HG03520 (cell line): ENCODE measurements around the gene IL3RA.
"Not testable (repeated sequence)": the region's sequence is repeated elsewhere in the genome, so short reads cannot be mapped to it uniquely, and the experiment has no call there.

Experiments used
- ATAC-seq: cut with Tn5 transposase; IDR thresholded peaks from one replicate; pipeline ENCODE4 v1.9.1; 2021; ENCODE audit warnings: mild to moderate bottlenecking, moderate library complexity; ENCODE audit not compliant: unreplicated experiment

Gene IL3RA

DNA sequence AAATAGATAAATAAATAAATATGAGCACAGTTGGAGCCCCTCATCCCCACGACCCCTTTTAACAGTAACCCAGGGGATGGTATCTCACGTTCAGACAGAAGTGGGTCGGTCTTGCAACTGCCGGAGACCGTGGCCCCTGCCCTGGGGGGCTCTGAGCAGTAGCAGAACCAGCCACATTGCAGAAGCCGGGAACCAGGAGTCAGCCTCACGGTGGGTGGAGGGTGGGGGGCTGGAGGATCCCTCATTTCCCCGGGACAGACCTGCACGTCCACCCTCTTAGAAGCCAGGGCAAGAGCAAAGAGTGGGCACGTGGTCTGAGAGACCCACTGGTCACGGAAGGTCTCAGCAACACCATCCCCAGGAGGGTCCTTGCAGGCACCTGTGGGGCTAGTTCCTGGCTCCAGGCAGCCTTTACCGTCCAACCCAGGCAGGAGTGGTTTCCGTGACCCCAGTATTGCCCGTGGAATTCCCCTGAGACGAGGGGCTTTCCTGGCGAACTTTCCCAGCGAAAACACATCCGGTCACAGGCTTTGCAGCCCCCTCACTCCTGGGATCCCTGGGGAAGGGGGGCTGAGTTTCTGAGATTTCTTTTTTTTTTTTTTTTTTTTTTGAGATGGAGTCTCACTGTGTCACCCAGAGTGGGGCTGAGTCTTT is 8.8 kb upstream of the IL3RA start:
- no peak for ATAC-seq

DNA sequence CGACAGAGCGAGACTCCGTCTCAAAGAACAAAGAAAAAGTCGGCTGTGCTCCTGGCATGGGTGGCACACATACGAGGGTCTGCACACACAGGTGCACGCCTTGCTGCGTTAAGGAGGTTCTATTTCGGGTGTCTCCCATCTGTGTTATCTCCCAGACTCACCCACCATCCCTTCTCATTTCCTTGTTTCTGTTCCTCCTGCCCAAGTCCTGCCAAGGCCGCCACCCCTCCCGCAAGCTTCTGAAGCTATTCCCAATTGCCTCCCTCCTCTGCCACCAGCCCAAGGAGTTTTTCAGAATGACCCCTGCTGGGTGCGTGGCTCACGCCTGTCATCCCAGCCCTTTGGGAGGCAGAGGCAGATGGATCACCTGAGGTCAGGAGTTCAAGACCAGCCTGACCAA is 6.0 kb upstream of the IL3RA start:
- no peak for ATAC-seq

DNA sequence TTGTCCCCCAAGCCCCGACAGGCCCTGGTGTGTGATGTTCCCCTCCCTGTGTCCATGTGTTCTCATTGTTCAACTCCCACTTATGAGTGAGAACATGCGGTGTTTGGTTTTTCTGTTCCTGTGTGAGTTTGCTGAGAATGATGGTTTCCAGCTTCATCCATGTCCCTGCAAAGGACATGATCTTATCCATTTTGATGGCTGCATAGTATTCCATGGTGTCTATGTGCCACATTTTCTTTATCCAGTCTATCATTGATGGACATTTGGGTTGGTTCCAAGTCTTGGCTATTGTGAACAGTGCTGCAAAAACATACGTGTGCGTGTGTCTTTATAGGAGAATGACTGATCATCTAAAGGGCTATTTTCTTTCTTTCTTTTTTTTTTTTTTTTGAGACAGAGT is 4.2 kb upstream of the IL3RA start:
- ATAC-seq, result not testable (repeated sequence)

DNA sequence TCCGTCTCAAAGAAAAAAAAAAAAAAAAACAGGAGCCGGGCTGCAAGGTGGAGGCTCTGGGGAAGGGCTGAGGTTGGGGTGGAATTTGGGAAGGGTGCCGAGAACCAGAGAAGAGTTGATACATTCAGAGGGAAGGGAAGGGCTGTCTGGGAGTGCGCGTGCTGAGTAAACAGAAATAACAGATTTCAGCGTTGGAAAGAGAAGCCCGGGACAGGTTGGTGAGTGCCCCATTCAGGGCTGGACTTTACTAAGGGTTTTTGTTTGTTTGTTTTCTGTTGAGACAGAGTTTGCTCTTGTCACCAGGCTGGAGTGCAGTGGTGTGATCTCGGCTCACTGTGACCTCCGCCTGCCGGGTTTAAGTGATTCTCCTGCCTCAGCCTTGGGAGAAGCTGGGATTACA is 1.7 kb upstream of the IL3RA start:
- no peak for ATAC-seq

DNA sequence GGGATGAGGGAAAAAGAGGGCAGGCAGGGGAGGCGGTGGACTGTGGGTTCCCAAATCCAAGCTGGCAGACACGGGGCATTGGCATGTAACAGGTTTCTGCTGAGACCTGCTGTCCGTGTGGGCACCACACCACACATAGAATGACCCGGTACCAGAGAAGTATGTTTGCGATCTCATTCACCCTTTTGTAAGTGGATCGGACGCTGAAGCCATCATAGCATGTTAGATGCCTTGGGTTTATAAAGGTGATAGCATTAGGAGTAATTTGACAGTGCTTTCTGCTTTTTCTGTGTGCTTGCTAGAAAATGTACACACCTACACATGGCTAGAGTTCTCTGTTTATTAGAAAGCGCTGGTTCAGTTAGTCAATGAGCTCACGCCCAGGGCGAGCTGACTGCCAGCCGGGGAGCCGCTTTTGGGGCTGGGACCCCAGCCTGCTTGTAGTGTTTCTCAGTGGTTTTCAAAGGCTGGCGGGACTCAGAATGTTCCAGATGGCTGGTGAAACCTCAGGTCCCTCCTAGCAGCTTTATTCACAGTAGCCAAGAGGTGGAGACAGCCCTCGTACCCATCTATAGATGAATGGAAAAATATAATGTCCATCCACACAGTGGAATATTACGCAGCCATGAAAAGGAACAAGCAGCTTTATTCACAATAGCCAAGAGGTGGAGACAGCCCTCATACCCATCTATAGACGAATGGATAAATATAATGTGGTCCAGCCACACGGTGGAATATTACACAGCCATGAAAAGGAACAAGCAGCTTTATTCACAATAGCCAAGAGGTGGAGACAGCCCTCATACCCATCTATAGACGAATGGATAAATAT is 579 bp downstream of the IL3RA start:
- ATAC-seq, result no peak

DNA sequence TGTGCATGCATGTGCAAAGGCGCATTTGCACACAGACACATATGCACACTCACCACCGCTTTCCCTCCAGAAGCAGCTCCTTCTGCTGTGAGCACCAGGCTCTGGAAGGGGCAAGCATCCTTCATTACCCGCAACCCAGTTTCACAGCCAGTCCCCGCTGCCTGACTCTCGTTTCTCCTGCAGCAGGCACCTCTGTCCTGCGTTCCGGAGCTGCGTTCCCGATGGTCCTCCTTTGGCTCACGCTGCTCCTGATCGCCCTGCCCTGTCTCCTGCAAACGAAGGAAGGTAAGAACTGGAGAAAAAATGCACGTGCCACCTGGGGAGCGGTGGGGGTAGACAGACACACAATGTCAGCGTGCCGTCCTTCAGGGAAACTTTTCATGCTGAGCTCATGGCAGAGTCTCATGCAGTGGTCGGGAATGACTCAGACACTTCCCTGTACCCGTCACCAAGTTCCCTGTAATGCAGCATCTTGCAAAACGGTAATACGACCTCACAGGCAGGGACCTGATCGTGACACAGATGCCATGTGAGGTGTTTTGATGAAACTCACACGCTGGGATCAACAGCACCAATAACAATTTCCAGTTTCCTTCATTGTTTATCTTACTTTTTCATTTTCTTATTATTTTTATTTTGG is 5.1 kb downstream of the IL3RA start:
- ATAC-seq, result no peak

DNA sequence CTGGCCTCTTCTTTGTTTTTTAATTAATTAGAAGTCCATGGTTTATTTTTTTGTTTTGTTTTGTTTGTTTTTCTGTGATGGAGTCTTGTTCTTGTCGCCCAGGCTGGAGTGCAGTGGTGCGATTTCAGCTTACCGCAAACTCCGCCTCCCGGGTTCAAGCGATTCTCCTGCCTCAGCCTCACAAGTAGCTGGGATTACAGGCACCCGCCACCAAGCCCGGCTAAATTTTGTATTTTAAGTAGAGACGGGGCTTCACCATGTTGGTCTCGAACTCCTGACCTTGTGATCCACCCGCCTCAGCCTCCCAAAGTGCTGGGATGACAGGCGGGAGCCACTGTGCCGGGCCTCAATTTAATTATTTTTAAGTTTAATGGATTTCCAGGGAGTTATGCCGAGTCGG is 13.0 kb downstream of the IL3RA start:
- ATAC-seq, result not testable (repeated sequence)

DNA sequence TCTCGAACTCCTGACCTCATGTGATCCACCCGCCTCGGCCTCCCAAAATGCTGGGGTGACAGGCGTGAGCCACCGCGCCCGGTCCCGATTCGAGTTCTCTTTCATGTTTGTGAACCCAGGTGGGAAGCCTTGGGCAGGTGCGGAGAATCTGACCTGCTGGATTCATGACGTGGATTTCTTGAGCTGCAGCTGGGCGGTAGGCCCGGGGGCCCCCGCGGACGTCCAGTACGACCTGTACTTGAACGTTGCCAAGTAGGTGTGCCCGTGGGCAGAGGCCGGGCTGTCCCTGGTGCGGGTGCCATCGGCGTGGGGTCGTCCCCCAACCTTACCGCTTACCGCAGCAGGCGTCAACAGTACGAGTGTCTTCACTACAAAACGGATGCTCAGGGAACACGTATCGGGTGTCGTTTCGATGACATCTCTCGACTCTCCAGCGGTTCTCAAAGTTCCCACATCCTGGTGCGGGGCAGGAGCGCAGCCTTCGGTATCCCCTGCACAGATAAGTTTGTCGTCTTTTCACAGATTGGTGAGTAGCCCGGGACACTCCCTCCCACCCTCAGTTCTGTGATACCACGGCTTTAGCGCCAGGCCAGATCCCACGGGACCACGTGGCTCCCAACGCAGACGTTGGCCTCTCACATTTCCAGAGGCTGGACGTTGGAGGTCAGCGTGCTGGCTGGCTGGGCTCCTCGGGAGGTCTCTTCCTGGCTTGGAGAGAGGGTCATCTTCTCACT is 15.6 kb downstream of the IL3RA start:
- ATAC-seq, result no peak

DNA sequence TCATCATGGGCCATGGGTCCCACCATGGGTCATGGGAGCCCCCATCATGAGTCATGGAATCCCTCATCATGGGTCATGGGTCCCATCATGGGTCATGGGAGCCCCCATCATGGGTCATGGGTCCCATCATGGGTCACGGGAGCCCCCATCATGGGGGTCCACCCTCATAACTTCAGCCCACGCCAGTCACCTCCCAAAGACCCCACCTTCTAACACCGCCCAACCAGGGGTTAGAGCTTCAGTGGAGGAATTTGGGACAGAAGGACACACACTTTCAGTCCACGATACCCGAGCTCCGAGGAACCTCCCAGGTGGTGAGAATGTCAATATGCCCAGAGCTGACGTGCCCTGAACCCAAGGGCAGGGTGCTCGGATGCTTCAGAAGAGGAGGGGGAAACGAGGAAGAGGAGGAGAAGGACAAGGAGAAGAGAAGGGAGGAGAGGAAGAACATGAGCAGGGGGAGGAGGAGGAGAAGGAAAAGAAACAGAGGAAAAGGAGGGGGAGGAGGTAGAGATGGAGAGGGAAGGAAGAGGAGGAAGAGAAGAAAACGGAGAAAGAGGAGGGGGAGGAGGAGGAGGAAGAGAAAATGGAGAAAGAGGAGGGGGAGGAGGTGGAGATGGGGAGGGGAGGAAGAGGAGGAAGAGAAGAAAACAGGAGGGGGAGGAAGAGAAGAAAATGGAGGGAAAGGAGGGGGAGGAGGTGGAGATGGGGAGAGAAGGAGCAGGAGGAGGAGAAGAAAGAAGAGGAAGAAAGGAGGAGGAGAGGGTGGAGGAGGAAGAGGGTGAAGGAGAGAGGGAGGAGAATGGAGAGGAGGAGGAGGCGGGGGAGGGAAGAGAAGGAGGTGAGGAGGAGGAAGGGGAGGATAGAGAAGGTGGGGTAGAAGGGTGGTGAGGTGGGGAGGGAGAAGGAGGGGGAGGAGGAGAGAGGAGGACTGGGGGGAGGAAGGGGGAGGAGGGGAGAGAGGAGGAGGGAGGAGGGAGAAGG is 17.7 kb downstream of the IL3RA start:
- no peak for ATAC-seq

DNA sequence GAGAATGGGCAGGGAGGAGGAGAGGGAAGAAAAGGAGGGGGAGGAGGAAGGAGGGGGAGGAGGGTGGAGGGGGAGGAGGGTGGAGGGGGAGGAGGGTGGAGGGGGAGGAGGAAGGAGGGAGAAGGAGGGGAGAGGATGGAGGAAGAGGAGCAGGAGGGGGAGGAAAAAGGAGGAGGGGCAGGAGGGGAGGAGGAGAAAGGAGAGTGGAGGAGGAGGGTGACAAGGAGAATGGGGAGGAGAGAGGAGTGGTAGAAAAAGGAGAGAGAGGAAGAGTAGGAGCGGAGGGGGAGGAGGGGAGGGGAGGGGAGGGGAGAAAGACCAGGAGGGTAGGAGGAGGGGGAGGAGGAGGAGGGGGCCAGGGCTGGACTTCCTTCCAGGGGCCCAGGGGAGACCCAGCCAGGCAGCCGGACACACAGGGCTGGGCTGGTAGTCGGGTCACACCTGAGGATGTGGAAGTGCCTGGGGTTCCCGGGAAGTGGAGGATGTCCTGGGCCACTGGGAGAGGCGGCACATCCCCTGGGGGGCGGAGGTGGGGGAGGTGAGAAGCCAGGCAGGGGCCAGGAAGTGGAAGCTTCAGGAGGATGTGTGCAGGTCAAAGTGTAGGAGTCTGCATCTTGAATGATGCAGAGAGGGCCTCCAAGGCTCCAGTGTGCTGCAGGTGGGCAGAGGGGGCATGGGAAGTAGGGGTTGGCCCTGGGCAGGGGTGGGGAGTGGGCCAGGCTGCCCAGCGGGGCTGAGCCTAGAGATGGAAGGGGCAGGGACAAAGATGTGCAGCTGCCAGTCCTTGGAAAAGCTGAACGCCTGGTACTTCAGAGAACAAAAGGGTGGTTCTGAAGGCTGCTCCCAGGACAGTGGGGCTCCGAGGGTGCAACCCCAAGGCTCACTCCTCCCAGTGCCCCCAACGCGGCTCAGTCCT is 18.8 kb downstream of the IL3RA start:
- ATAC-seq, result no peak

DNA sequence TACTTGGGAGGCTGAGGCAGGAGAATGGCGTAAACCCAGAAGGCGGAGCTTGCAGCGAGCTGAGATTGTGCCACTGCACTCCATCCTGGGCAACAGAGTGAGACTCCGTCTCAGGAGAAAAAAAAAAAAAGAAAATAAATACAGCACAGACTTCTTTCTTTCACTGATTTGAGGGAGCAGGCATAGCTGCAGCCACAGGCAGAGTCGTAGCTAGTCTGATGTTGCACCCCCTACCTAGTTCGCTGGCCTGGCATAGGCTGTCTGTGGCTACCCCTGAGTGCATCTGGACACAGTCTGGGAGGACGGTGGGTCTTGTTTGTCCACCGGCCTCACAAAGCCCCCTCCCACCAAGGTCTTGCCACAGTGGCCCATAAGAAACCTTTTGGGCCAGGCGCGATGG is 21.4 kb downstream of the IL3RA start:
- no peak for ATAC-seq

DNA sequence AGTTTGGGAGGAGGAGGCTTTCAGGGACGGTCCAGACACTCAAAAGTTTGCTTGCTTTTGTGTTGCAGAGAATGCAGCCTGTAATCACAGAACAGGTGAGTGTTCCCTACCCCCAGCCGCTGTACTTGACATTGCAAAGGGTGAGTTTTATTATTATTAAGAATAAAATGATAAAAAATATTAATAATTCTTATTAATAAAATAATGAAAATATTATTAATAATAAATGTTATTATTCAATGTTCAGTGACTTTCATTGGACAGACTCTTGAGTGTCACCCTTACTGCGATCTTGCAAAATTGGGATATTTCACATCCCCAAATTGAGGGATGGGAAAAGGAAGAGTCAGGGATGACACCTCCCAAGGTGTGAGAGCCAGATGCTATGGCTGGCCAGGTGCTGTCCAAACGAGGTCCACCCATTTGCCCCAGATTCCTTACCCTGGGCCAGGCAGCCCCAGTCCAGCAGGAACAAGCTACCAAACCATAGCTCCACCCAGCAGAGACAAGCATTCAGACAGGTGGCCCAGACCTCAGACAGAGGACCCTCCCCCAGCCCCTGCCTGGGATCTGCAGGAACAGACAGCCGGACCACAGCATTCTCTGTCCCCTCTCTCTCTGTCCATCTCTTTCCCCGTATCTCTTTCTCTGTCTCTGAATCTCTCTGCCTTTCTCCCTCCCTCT is 22.4 kb downstream of the IL3RA start:
- ATAC-seq, result no peak

DNA sequence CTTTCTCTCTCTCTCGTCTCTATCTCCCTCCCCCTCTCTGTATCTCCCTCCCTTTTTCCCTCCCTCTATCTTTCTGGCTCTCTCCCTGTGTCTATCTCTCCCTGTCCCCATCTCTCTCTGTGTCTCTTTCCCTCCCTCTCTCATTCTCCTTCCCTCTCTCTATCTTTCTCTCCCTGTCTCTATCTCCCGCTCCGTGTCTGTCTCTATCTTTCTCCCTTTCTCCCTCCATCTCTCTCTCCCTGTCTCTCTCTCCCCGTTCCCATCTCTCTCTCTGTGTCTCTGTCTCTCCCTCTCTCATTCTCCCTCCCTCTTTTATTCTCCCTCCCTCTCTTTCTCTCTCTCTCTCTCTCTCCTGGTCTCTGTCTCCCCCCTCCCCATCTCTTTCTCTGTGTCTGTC is 22.9 kb downstream of the IL3RA start:
- ATAC-seq, result no peak

DNA sequence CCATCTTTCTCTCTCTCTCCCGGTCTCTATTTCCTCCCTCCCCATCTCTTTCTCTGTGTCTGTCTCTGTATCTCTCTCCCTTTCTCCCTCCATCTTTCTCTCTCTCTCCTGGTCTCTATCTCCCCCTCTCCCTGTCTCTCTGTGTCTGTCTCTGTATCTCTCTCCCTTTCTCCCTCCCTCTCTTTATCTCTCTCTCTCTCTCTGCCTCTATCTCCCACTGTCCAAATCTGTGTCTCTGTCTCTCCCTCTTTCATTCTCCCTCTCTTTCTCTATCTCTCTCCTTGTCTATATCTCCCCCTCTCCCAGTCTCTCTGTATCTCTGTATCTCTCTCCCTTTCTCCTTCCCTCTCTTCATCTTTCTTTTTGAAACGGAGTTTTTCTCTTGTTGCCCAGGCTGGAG is 23.6 kb downstream of the IL3RA start:
- ATAC-seq, result no peak

DNA sequence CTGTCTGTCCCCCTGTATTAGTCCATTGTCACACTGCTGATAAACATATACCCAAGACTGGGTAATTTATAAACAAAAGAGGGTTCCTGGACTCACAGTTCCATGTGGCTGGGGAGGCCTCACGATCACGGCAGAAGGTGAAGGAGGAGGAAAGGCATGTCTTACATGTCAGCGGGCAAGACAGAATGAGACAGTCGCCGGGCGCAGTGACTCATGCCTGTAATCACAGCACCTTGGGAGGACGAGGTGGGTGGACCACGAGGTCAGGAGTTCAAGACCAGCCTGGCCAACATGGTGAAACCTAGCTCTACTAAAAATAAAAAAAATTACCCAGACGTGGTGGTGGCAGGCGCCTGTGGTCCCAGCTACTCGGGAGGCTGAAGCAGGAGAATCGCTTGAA is 24.7 kb downstream of the IL3RA start:
- no peak for ATAC-seq

DNA sequence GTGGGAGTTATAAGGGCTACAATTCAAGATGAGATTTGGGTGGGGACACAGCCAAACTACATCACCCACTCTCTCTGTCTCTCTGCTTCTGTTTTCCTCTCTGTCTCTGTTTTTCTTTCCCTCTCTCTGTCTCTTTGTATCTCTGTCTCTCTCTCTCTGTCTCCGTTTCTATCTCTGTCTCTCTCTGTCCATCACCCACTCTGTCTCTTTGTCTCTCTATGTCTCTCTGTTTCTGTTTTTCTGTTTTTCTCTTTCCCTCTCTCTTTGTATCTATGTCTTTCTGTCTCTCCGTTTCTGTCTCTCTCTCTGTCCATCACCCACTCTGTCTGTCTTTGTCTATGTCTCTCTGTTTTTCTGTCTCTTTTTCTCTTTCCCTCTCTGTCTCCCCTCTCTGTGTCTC is 25.3 kb downstream of the IL3RA start:
- ATAC-seq, result no peak

DNA sequence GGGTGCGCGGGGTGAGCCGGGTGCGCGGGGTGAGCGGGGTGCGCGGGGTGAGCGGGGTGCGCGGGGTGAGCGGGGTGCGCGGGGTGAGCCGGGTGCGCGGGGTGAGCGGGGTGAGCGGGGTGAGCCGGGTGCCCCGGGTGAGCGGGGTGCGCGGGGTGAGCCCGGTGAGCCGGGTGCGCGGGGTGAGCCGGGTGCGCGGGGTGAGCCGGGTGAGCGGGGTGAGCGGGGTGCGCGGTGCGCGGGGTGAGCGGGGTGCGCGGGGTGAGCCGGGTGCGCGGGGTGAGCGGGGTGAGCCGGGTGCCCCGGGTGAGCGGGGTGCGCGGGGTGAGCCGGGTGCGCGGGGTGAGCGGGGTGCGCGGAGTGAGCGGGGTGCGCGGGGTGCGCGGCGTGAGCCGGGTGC is 29.8 kb downstream of the IL3RA start:
- not testable (repeated sequence) for ATAC-seq

DNA sequence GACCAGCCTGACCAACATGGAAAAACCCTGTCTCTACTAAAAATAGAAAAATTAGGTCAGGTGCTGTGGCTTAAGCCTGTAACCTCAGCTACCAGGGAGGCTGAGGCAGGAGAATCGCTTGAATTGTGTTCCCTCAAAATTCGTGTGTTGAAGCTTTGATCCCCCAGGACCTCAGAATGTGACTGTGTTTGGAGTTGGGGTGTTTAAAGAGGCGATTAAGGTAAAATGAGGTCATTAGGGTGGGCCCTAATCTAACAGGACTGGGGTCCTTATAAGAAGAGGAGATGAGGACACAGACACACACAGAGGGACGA is 31.8 kb downstream of the IL3RA start:
- no peak for ATAC-seq

DNA sequence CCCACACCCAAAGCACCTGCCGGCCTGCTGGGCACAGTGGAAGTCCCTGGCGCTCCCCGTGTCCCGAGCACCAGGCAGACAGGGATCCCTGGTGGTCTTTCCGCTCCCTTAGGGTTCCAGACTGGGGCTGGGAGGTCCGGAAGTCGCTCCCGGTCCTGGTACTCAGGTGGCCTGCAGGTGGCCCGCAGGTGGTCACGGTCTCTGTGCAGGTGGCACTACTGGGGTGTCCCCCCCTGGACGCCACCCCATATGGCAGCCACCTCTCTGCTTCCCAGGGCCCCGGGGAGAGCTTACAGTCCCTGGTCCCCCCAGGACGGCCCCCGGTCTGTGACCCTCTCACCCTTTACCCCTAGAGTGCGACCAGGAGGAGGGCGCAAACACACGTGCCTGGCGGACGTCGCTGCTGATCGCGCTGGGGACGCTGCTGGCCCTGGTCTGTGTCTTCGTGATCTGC is 41.7 kb downstream of the IL3RA start:
- ATAC-seq, result no peak
